HG02943 (cell line): ENCODE measurements around the gene PRR19.

Experiments used
- ATAC-seq: cut with Tn5 transposase; IDR thresholded peaks from one replicate; pipeline ENCODE4 v1.9.1; 2021; ENCODE audit warnings: mild to moderate bottlenecking, low read depth, moderate library complexity; ENCODE audit not compliant: unreplicated experiment

The PRR19 gene

GRCh38 chr19:42281827-42282762, 19.8 kb upstream of the PRR19 start:
- no peak for ATAC-seq

- ATAC-seq: no peak
Measured at GRCh38 chr19:42282819-42283187, 19.1 kb upstream of the PRR19 start.

- ATAC-seq: peak; percentile 31
Measured at GRCh38 chr19:42283188-42284065, 18.5 kb upstream of the PRR19 start.

GRCh38 chr19:42284066-42284501, 17.8 kb upstream of the PRR19 start:
- peak; percentile 14 for ATAC-seq

- ATAC-seq: no peak
Measured at GRCh38 chr19:42284591-42285341, 17.2 kb upstream of the PRR19 start.

GRCh38 chr19:42285541-42285941, 16.4 kb upstream of the PRR19 start:
- ATAC-seq: no peak

GRCh38 chr19:42285988-42286348, 16.0 kb upstream of the PRR19 start:
- ATAC-seq: no peak

- no peak for ATAC-seq
Measured at GRCh38 chr19:42286349-42287016, 15.4 kb upstream of the PRR19 start.

- no peak for ATAC-seq
Measured at GRCh38 chr19:42287017-42287826, 14.7 kb upstream of the PRR19 start.

- ATAC-seq: no peak
Measured at GRCh38 chr19:42287827-42288107, 14.2 kb upstream of the PRR19 start.

- ATAC-seq: no peak
Measured at GRCh38 chr19:42288387-42288786, 13.5 kb upstream of the PRR19 start.

- ATAC-seq: no peak
Measured at GRCh38 chr19:42288881-42289555, 12.9 kb upstream of the PRR19 start.

- ATAC-seq: no peak
Measured at GRCh38 chr19:42289556-42290041, 12.3 kb upstream of the PRR19 start.

GRCh38 chr19:42290136-42290522, 11.8 kb upstream of the PRR19 start:
- no peak for ATAC-seq

- no peak for ATAC-seq
Measured at GRCh38 chr19:42290523-42291434, 11.2 kb upstream of the PRR19 start.

- ATAC-seq: no peak
Measured at GRCh38 chr19:42291435-42291810, 10.5 kb upstream of the PRR19 start.

- no peak for ATAC-seq
Measured at GRCh38 chr19:42292042-42292960, 9.6 kb upstream of the PRR19 start.
